ENCODE data around the gene PNPLA7. TPM values are rescaled to one million over a fixed set of nuclear protein-coding genes. Genes with fewer than 3 reads are reported as not detected.

PNPLA7 gene
- total and polyA plus RNA-seq, 2 of the 8 experiments (the other 6 are each of a cell fraction or from before 2014, with no cell fraction given), result 0.35 to 0.47 TPM

DNA sequence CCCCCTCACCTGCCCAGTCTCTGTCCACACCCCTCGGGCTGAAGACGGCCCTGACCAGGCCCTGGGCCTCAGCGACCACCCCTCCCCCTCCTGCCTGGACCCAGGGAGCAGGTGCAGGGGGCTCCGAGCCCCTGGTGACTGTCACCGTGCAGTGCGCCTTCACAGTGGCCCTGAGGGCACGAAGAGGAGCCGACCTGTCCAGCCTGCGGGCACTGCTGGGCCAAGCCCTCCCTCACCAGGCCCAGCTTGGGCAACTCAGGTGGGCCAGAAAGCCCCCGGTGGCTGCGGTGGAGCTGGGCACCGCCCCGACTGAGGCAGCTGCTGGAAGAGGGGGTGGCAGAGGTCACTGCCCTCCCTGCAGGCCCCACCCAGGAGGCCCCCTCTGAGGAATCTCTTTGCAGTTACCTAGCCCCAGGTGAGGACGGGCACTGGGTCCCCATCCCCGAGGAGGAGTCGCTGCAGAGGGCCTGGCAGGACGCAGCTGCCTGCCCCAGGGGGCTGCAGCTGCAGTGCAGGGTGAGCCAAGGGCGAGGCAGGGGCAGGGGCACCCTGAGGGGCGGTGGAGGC is 116.8 kb downstream of the PNPLA7 start:
- no peak overlapping the region for H2AK5ac ChIP-seq (ENCODE audit: low read depth, low read length)
- H3K79me1 ChIP-seq (ENCODE audit: low read depth, low read length), result no peaks in the 10 kb centered on the region
- H3K4me2 ChIP-seq (ENCODE audit: insufficient read depth in 1 of 2, low read depth in 2 of 2, low read length in 2 of 2), result no peak overlapping the region
- H3K9ac ChIP-seq (replicated peaks in 1 of 4; ENCODE audit: extremely low read depth in 1 of 4, low read depth in 3 of 4, low read length in 3 of 4), result no peak overlapping the region
- DNase-seq (ENCODE audit: low read depth in 1 of 2, low spot score in 2 of 2) (no peak), FAIRE-seq (no peak)
- POLR2A ChIA-PET (ENCODE audit: partially characterized antibody), result interaction anchor here (1.1 to 2.5 kb wide), 2 partner anchors 10 to 11 kb away, joined by 4 to 11 read pairs; partner anchors contain the start of genes EXD3 and NOXA1
- no peaks in the 10 kb centered on the region for H4K20me1 ChIP-seq (replicated peaks in 1 of 2; ENCODE audit: control insufficient read depth in 1 of 2, insufficient read depth in 2 of 2, low read length in 2 of 2)
- H3K23ac ChIP-seq (ENCODE audit: insufficient read length), result no peak overlapping the region
- no peak overlapping the region for H2BK20ac ChIP-seq (ENCODE audit: low read length)
- H3K14ac ChIP-seq (ENCODE audit: insufficient read length), result no peak overlapping the region
- no peak overlapping the region for H4K8ac ChIP-seq (ENCODE audit: extremely low read depth, insufficient read depth, low read length)
- no peaks in the 10 kb centered on the region for H3K23me2 ChIP-seq (ENCODE audit: low read depth, low read length)
- TF ChIP-seq POLR2AphosphoS5 (IDR thresholded peaks at IDR 0.05; ENCODE audit: low read depth, low read length) (no peak), TBP (IDR thresholded peaks at IDR 0.05; ENCODE audit: low read depth, low read length) (no peak), PHF8 (conservative IDR thresholded peaks at IDR 0.05; ENCODE audit: low read depth, low read length) (no peak), KDM1A (IDR thresholded peaks at IDR 0.05; ENCODE audit: borderline replicate concordance, low read length) (no peak), CBX5 (IDR thresholded peaks at IDR 0.05; ENCODE audit: low read depth, low read length) (no peak), ASH2L (IDR thresholded peaks at IDR 0.05; ENCODE audit: low read length) (no peak)
- WGBS, 2 experiments (ENCODE audit: extremely low coverage in 1 of 2, insufficient coverage in 1 of 2, insufficient read length in 1 of 2, insufficient replicate concordance in 2 of 2, low coverage in 1 of 2, low lambda C conversion rate in 2 of 2, missing lambda C conversion rate in 1 of 2), result 88% methylated on average over 13 of the region's 19 CpGs; no CpG with 5 or more reads in 1 of the 2 experiments
- H2BK120ac ChIP-seq (replicated peaks; ENCODE audit: low read depth, low read length), result no peak overlapping the region
- no peaks in the 10 kb centered on the region for H3K9me3 ChIP-seq (ENCODE audit: insufficient read depth in 2 of 2, low read depth in 1 of 2, low read length in 1 of 2)
- no peaks in the 10 kb centered on the region for H3K27me3 ChIP-seq (replicated peaks in 1 of 4; ENCODE audit: control insufficient read depth in 3 of 4, extremely low read depth in 1 of 4, insufficient read depth in 3 of 4, low read length in 3 of 4)
- H3K56ac ChIP-seq (replicated peaks; ENCODE audit: insufficient read length, low read depth, low read length), result no peak overlapping the region
- H2BK12ac ChIP-seq (ENCODE audit: low read depth, low read length), result no peak overlapping the region
- no peak overlapping the region for H3K27ac ChIP-seq (ENCODE audit: low read depth, low read length)
- no peaks in the 10 kb centered on the region for H3K36me3 ChIP-seq (ENCODE audit: control insufficient read depth in 2 of 4, insufficient read depth in 4 of 4, low read length in 3 of 4)
- no peak overlapping the region for H2BK15ac ChIP-seq (ENCODE audit: low read length)
- no peak overlapping the region for H4K91ac ChIP-seq (replicated peaks; ENCODE audit: insufficient read length, low read length)
- H3K4ac ChIP-seq (replicated peaks; ENCODE audit: insufficient read length, low read depth, low read length), result no peak overlapping the region
- H3K4me3 ChIP-seq (ENCODE audit: extremely low read depth in 1 of 4, insufficient read depth in 2 of 4, low read depth in 3 of 4, low read length in 4 of 4), result no peak overlapping the region
- no peaks in the 10 kb centered on the region for H3K79me2 ChIP-seq (ENCODE audit: control insufficient read depth in 1 of 2, insufficient read depth in 2 of 2, low read length in 2 of 2)
- CTCF ChIA-PET (ENCODE audit: partially characterized antibody), result interaction anchor here (2.3 to 2.5 kb wide), 2 partner anchors 10 to 12 kb away, joined by 6 to 7 read pairs; partner anchors contain the start of genes EXD3 and NOXA1
- no peak overlapping the region for H2BK5ac ChIP-seq (ENCODE audit: low read depth, low read length)
- H4K5ac ChIP-seq (ENCODE audit: insufficient read length, low read depth, low read length), result no peak overlapping the region
- no peak overlapping the region for H3K18ac ChIP-seq (ENCODE audit: extremely low read depth, low read length)
- no peak overlapping the region for H2AFZ ChIP-seq (ENCODE audit: low read length)
- H3K4me1 ChIP-seq (replicated peaks in 1 of 4; ENCODE audit: control insufficient read depth in 3 of 4, insufficient read depth in 4 of 4, low read length in 3 of 4), result peaks cover 0 to 3% (median 0%) of the 10 kb centered on the region in 4 experiments; a peak in 2 of 7 replicates

Data from H1 (cell line).